22Rv1 (cell line): ENCODE data around the gene LGSN.

ENCODE experiments used
- ZFX ChIP-seq: fragments of 450-650 bp; IDR thresholded peaks from 2 replicates; pipeline ENCODE4 v1.6.1; 2017; ENCODE audit warnings: antibody characterized with exemption, borderline replicate concordance
- TF ChIP-seq, protein P1 (sequence below): fragments of 450-650 bp; IDR thresholded peaks from 2 replicates; pipeline ENCODE4 v1.5.1; 2017; ENCODE audit warnings: mild to moderate bottlenecking

DNA sequence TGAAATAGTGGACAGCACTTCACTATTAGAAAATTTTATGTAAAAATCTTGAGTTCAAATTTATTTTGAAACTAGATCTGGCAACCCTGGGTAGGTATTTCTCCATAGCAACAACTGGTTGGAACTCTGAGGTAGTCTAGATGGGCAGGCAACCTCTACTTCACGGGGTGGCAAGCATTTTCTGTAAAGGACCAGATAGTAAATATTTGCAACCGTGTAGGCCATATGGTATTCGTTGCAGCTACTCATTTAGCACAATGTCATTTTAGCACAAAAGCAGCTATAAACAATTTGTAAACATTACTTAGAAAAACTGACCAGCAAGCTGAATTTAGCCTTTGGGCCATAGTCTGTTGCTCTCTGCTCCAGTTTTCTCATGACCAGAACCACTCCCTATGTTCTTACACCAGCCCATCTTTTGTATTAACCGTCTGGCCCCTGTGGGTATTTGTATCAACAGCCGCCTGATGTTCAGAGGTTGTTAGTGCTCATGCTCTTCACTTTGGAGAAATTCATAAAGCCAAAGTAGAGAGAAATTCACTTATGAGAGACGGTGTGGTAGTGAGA, 29.2 kb downstream of the LGSN start:
- TF ChIP-seq, protein P1, sequence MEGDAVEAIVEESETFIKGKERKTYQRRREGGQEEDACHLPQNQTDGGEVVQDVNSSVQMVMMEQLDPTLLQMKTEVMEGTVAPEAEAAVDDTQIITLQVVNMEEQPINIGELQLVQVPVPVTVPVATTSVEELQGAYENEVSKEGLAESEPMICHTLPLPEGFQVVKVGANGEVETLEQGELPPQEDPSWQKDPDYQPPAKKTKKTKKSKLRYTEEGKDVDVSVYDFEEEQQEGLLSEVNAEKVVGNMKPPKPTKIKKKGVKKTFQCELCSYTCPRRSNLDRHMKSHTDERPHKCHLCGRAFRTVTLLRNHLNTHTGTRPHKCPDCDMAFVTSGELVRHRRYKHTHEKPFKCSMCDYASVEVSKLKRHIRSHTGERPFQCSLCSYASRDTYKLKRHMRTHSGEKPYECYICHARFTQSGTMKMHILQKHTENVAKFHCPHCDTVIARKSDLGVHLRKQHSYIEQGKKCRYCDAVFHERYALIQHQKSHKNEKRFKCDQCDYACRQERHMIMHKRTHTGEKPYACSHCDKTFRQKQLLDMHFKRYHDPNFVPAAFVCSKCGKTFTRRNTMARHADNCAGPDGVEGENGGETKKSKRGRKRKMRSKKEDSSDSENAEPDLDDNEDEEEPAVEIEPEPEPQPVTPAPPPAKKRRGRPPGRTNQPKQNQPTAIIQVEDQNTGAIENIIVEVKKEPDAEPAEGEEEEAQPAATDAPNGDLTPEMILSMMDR: no peak
- TF ChIP-seq ZFX: no peak
